GM12878 (cell line): ENCODE measurements around the gene FHL1.

ENCODE experiments used
- HCFC1 ChIP-seq: fragments of 150-350 bp; IDR thresholded peaks from 2 replicates; pipeline ENCODE4 v1.6.1; 2014; ENCODE audit warnings: low read length
- KAT2A ChIP-seq: conservative IDR thresholded peaks from 2 replicates; pipeline ENCODE4 v1.6.1; 2011; ENCODE audit warnings: low read depth, low read length; ENCODE audit not compliant: control insufficient read depth
- POLR2AphosphoS5 ChIP-seq: IDR thresholded peaks from 2 replicates; pipeline ENCODE4 v1.6.1; 2011; ENCODE audit warnings: mild to moderate bottlenecking, low read length, inconsistent platforms
- RAD21 ChIP-seq: IDR thresholded peaks from 2 replicates; pipeline ENCODE4 v1.6.1; 2011; ENCODE audit warnings: mild to moderate bottlenecking, low read depth, low read length, moderate library complexity; ENCODE audit not compliant: insufficient read depth
- RAD51 ChIP-seq: fragments of 450-650 bp; IDR thresholded peaks from 2 replicates; pipeline ENCODE4 v1.6.1; 2016; ENCODE audit warnings: moderate library complexity, mild to moderate bottlenecking, inconsistent platforms
- RBBP5 ChIP-seq: fragments of 200-600 bp; sonication (generic); conservative IDR thresholded peaks from 2 replicates; pipeline ENCODE4 v1.6.1; 2016
- TF ChIP-seq, protein P1 (sequence below): IDR thresholded peaks from 2 replicates; pipeline ENCODE4 v1.6.1; 2012; ENCODE audit warnings: low read depth, low read length, improper control_type of control experiment

DNA sequence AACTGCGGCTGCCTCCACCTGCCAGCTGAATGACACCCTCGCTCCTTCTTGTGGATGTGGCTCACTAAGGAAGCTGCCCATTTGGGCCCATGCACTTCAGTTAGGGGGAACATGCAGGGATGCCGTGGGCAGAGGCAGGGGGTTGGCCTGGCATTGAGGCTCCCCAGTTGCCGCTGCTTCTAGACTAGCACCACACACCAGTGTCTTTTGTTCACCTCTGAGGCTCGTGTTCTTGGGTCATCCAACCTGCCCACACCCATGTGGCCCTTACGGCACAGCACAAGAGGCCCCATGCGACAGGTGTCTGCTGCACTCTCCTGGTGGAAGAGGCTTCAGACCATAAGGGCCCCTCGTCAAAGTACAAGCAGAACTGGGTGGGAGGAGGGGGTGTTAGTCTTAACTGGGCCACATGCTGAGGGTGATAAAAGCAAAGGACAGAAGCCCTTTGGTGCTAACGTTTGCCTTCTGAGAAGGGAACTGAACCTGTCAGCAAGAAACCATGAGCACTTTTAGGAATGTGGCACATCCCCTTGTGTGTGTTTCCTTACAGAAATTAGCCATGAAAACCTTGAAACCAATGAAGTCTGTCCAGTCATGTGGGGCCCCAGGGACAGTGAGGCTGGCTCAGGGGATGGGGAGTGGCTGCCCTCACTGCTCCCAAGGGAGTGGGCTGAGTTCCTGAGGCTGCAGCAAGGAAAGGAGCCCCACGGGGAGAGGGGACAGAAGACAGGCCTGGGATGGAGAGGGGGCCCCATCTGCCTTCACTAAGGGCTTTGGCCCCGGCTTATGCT lies 64.6 kb downstream of the FHL1 start:
- no peak for TF ChIP-seq KAT2A
- TF ChIP-seq, protein P1, sequence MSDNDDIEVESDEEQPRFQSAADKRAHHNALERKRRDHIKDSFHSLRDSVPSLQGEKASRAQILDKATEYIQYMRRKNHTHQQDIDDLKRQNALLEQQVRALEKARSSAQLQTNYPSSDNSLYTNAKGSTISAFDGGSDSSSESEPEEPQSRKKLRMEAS = no peak
- TF ChIP-seq RAD51 = no peak
- TF ChIP-seq POLR2AphosphoS5 = no peak
- no peak for TF ChIP-seq RAD21
- no peak for TF ChIP-seq RBBP5
- no peak for TF ChIP-seq HCFC1
